Calu3 (cell line): ENCODE data around the gene S100A14. TPM values are rescaled to one million over a fixed set of nuclear protein-coding genes. Genes with fewer than 3 reads are reported as not detected.
"Not testable (repeated sequence)": the region's sequence is repeated elsewhere in the genome, so short reads cannot be mapped to it uniquely, and the experiment has no call there.

Experiments used
- BruUV-seq: library from RNA; stranded (reverse); fragments of 400-500 nt; replicated peaks from 2 replicates; lab custom pipeline; 2021; lab: Mats Ljungman, UMichigan
- CTCF ChIA-PET: fragments of 300-600 bp; sonication (Branson Sonifier 250); formaldehyde crosslinking; loops from one replicate; lab custom pipeline; 2022; ENCODE audit warnings: antibody characterized with exemption; lab: Charles Lee
- DNase-seq: peaks from one replicate; pipeline ENCODE4 v3.0.0; 2022
- H3K27ac Mint-ChIP-seq: one replicate; pipeline ENCODE4 v1.8.0; 2022; ENCODE audit warnings: mixed read lengths; ENCODE audit not compliant: unreplicated experiment
- H3K27me3 Mint-ChIP-seq: one replicate; pipeline ENCODE4 v1.8.0; 2022; ENCODE audit warnings: mixed read lengths; ENCODE audit not compliant: unreplicated experiment
- H3K36me3 Mint-ChIP-seq: one replicate; pipeline ENCODE4 v1.8.0; 2022; ENCODE audit warnings: mild to moderate bottlenecking, moderate library complexity, mixed read lengths; ENCODE audit not compliant: insufficient read depth, unreplicated experiment
- H3K4me1 Mint-ChIP-seq: one replicate; pipeline ENCODE4 v1.8.0; 2022; ENCODE audit warnings: mild to moderate bottlenecking, low read depth, mixed read lengths; ENCODE audit not compliant: unreplicated experiment
- H3K4me3 Mint-ChIP-seq: one replicate; pipeline ENCODE4 v1.8.0; 2022; ENCODE audit warnings: mild to moderate bottlenecking, low read depth, moderate library complexity, mixed read lengths; ENCODE audit not compliant: unreplicated experiment
- H3K9me3 Mint-ChIP-seq: one replicate; pipeline ENCODE4 v1.8.0; 2022; ENCODE audit warnings: low read depth, mixed read lengths; ENCODE audit not compliant: unreplicated experiment
- intact Hi-C: fragments of 100-400 bp; cut with micrococcal nuclease; formaldehyde crosslinking; loops from one replicate; pipeline ENCODE4 v1.10.0; 2022; ENCODE audit not compliant: unreplicated experiment
- total RNA-seq: library from RNA; stranded (reverse); gene quantifications from 2 replicates; pipeline ENCODE4 v1.2.3, GENCODE V29; 2022
- TF ChIP-seq, protein P1 (sequence below): fragments of 200-600 bp; IDR thresholded peaks from one replicate; pipeline ENCODE4 v1.8.0; 2022; ENCODE audit warnings: antibody characterized with exemption; ENCODE audit not compliant: unreplicated experiment

Gene S100A14
- total RNA-seq, 1 experiment from 2014 or later, result 74.6 TPM

DNA sequence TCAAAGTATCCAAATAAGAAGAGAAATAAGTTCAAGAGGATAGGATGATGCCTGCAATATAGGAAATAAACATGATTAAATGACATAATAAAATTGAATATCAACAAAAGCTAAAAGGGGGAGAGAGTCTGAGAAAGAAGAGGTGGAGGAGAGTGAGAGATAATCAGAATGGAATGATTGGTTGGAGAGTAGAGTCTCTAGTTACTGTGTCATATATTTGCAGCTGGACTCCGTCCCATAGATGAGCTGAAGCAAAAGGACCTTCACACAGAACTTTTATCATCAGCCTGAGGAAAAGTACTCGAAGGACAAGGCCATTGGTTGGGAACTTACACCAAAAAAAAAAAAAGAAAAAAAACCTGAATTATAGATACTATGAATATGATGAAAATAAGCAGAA lies 27.6 kb downstream of the S100A14 start:
- intact Hi-C loops, result no loop called here
- H3K27ac Mint-ChIP-seq, result no peak overlapping the region
- DNase-seq, result no peak
- no peak overlapping the region for H3K4me3 Mint-ChIP-seq
- CTCF ChIA-PET, result interaction anchor here (0.8 to 1.4 kb wide), 2 partner anchors 22 to 39 kb away, joined by 4 to 7 read pairs; partner anchors contain the start of gene S100A13
- no TSS peak for BruUV-seq
- H3K27me3 Mint-ChIP-seq, result no peaks in the 10 kb centered on the region
- no peaks in the 10 kb centered on the region for H3K4me1 Mint-ChIP-seq
- TF ChIP-seq, protein P1, sequence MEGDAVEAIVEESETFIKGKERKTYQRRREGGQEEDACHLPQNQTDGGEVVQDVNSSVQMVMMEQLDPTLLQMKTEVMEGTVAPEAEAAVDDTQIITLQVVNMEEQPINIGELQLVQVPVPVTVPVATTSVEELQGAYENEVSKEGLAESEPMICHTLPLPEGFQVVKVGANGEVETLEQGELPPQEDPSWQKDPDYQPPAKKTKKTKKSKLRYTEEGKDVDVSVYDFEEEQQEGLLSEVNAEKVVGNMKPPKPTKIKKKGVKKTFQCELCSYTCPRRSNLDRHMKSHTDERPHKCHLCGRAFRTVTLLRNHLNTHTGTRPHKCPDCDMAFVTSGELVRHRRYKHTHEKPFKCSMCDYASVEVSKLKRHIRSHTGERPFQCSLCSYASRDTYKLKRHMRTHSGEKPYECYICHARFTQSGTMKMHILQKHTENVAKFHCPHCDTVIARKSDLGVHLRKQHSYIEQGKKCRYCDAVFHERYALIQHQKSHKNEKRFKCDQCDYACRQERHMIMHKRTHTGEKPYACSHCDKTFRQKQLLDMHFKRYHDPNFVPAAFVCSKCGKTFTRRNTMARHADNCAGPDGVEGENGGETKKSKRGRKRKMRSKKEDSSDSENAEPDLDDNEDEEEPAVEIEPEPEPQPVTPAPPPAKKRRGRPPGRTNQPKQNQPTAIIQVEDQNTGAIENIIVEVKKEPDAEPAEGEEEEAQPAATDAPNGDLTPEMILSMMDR, result no peak
- no peaks in the 10 kb centered on the region for H3K36me3 Mint-ChIP-seq
- no peaks in the 10 kb centered on the region for H3K9me3 Mint-ChIP-seq

DNA sequence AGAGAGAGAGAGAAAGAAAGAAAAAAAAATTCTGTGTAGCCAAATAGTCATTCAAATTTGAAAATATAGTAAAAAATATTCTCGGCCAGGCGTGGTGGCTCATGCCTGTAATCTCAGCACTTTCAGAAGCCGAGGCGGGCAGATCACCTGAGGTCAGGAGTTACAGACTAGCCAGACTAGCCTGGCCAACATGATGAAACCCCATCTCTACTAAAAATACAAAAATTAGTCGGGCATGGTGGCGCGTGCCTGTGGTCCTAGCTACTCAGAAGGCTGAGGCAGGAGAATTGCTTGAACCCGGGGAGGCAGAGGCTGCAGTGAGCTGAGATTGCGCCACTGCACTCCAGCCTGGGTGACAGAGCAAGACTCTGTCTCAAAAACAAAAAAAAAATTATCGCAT lies 28.1 kb downstream of the S100A14 start:
- intact Hi-C loops, H3K9me3 Mint-ChIP-seq, DNase-seq, H3K36me3 Mint-ChIP-seq, H3K27me3 Mint-ChIP-seq, H3K27ac Mint-ChIP-seq, H3K4me1 Mint-ChIP-seq, H3K4me3 Mint-ChIP-seq, BruUV-seq: not testable (repeated sequence)
- CTCF ChIA-PET, result interaction anchor here (0.8 to 1.4 kb wide), 2 partner anchors 21 to 39 kb away, joined by 4 to 7 read pairs; partner anchors contain the start of gene S100A13

DNA sequence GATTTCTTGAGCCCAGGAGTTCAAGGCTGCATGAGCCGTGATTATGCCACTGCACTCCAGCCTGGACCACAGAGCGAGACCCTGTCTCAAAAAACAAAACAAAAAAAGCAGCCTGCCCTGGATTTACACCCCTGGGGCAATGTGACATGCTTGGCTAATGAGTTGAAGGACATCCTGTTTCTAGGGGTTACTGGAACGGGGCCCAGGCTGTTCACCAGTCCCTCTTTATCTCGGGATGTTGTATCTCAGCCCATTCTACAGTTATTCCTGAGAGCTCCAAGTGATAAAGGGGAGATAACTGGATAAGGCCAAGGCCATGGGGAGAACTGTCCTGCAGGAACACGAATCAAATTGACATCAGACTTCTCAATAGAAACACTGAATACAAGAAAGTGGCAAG lies 28.8 kb downstream of the S100A14 start:
- Mint-ChIP-seq H3K27ac (no peak overlapping the region), H3K4me3 (no peak overlapping the region)
- no TSS peak for BruUV-seq

DNA sequence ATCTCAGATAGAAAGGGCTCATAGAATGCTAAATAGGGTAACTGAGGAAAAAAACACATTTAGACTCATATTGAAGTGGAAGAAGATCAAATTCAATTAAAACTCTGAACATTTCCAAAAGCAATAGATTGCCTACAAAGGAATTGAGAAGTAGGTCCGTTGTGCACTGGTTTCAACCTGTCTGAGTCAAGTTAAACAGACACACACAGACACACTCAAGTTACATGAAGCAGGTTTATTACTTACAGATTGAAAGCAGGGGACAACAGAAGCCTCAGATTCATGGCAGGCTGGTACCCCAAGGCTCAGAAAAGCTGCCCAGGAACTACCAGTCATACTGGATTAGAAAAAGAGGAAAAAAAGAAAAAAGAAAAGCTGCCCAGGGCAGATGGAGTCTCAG lies 29.8 kb downstream of the S100A14 start:
- no TSS peak for BruUV-seq
- Mint-ChIP-seq H3K4me3 (no peak overlapping the region), H3K36me3 (no peaks in the 10 kb centered on the region), H3K27me3 (no peaks in the 10 kb centered on the region), H3K4me1 (no peaks in the 10 kb centered on the region), H3K27ac (no peak overlapping the region), H3K9me3 (no peaks in the 10 kb centered on the region)
- TF ChIP-seq, protein P1, result no peak
- CTCF ChIA-PET, result interaction anchor here (0.6 to 1.8 kb wide), 3 partner anchors 41 to 528 kb away, joined by 4 to 8 read pairs (median 6); partner anchors contain the start of gene S100A13
- DNase-seq, result no peak
- intact Hi-C loops, result no loop called here

More for the DNA sequence above, 28.8 kb downstream of the S100A14 start:
- DNase-seq, result no peak
- Mint-ChIP-seq H3K9me3 (no peaks in the 10 kb centered on the region), H3K27me3 (no peaks in the 10 kb centered on the region), H3K4me1 (no peaks in the 10 kb centered on the region), H3K36me3 (no peaks in the 10 kb centered on the region)
- CTCF ChIA-PET, result no interaction called here
- TF ChIP-seq, protein P1, result no peak
- intact Hi-C loops, result no loop called here

DNA sequence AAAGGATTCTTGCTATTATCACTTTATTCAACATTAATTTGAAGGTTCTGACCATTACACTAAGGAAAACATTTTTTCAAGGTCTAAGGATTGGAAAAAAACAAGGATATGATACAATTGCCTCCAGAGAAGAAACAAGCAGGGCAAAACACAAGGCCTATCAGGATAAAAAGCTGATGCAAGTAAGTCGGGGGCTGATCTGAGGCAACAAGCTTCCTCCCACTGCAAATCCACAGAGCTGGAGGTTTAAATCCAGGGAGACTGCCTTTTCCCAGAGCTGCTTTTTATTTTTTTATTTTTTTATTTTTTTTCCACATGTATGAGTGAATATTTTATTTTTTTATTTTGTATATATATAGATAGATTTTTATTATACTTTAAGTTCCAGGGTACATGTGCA lies 31.1 kb downstream of the S100A14 start:
- Mint-ChIP-seq H3K27me3 (no peaks in the 10 kb centered on the region), H3K36me3 (no peaks in the 10 kb centered on the region), H3K9me3 (no peaks in the 10 kb centered on the region), H3K4me1 (no peaks in the 10 kb centered on the region), H3K27ac (no peak overlapping the region), H3K4me3 (no peak overlapping the region)
- DNase-seq, result no peak
- BruUV-seq, result no TSS peak
- intact Hi-C loops, result no loop called here
- CTCF ChIA-PET, result interaction anchor here (0.7 to 1.8 kb wide), 2 partner anchors 13 to 42 kb away, joined by 3 to 6 read pairs; partner anchors contain the start of gene S100A13
- TF ChIP-seq, protein P1, result no peak
